Glutamatergic neuron (in vitro differentiated cells): ENCODE results near the gene FBXL7. TPM values are rescaled to one million over a fixed set of nuclear protein-coding genes. Genes with fewer than 3 reads are reported as not detected.
A peak's percentile ranks its signal among the peaks of the same experiment; 100 is the strongest.

Experiments
- DNase-seq: peaks from one replicate; pipeline ENCODE4 v3.0.0; 2022
- H3K27ac Mint-ChIP-seq: one replicate; pipeline ENCODE4 v1.8.0; 2020; ENCODE audit warnings: mild to moderate bottlenecking, mixed read lengths, inconsistent platforms; ENCODE audit not compliant: unreplicated experiment
- H3K27me3 Mint-ChIP-seq: one replicate; pipeline ENCODE4 v1.8.0; 2020; ENCODE audit warnings: mild to moderate bottlenecking, moderate library complexity, mixed read lengths, inconsistent platforms; ENCODE audit not compliant: unreplicated experiment
- H3K36me3 Mint-ChIP-seq: one replicate; pipeline ENCODE4 v1.8.0; 2020; ENCODE audit warnings: mild to moderate bottlenecking, mixed read lengths, inconsistent platforms; ENCODE audit not compliant: unreplicated experiment
- H3K4me1 Mint-ChIP-seq: one replicate; pipeline ENCODE4 v1.8.0; 2020; ENCODE audit warnings: mild to moderate bottlenecking, low read depth, mixed read lengths, inconsistent platforms; ENCODE audit not compliant: unreplicated experiment
- H3K4me3 Mint-ChIP-seq: one replicate; pipeline ENCODE4 v1.8.0; 2020; ENCODE audit warnings: mild to moderate bottlenecking, mixed read lengths, inconsistent platforms; ENCODE audit not compliant: unreplicated experiment
- H3K9me3 Mint-ChIP-seq: one replicate; pipeline ENCODE4 v1.8.0; 2020; ENCODE audit warnings: mild to moderate bottlenecking, moderate library complexity, mixed read lengths, inconsistent platforms; ENCODE audit not compliant: unreplicated experiment
- total RNA-seq: library from RNA; stranded (reverse); fragmentation: NEBNext Ultra II Directional; extraction: Animal tissue kit (Norgen Biotek cat#: 25700); gene quantifications from one replicate; pipeline ENCODE4 v1.2.1, GENCODE V29; 2021; ENCODE audit not compliant: unreplicated experiment
- TF ChIP-seq, protein P1 (sequence below): fragments of 200-600 bp; sonication (generic); IDR thresholded peaks from one replicate; pipeline ENCODE4 v1.5.0; 2021; ENCODE audit not compliant: partially characterized antibody, unreplicated experiment

Gene FBXL7
- total RNA-seq, 1 donor from 2014 or later = 25.3 TPM

DNA sequence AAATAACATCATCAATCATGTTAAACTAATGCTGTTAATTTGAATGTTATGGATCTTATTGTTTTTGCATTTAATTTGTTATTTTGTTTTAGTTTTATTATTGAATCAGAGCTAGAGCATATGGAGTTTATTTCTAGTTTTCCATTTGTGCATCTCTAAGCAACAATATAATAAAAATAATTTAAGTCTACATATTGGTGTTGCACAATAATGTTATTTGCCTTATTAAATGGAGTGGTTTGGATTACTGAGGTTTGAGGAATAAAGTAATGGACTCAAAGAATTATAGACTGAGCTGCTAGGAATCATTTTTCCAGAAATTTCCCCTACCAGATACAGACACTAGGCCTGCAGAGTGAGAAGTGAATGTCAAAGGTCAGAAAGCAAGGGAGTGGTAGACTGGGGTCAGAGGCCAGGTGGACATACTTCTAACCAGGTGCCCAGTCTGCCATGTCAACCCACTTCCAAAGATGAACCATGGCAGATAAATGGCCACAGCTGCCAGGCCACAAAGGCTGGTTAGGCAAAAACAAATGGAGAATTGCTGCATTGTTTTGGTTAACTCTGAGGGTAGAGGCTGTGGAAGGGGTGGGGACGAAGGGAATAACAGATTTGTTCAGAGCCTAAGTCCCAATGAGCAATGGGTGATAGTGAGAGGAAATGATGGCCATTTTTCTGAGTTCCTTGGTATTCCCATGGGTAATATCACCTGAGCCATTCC is 113.1 kb downstream of the FBXL7 start:
- H3K4me3 Mint-ChIP-seq = no peak overlapping the region
- peaks cover 3% of the 10 kb centered on the region for H3K27me3 Mint-ChIP-seq
- H3K4me1 Mint-ChIP-seq = peaks cover 4% of the 10 kb centered on the region
- no peak for DNase-seq
- TF ChIP-seq, protein P1, sequence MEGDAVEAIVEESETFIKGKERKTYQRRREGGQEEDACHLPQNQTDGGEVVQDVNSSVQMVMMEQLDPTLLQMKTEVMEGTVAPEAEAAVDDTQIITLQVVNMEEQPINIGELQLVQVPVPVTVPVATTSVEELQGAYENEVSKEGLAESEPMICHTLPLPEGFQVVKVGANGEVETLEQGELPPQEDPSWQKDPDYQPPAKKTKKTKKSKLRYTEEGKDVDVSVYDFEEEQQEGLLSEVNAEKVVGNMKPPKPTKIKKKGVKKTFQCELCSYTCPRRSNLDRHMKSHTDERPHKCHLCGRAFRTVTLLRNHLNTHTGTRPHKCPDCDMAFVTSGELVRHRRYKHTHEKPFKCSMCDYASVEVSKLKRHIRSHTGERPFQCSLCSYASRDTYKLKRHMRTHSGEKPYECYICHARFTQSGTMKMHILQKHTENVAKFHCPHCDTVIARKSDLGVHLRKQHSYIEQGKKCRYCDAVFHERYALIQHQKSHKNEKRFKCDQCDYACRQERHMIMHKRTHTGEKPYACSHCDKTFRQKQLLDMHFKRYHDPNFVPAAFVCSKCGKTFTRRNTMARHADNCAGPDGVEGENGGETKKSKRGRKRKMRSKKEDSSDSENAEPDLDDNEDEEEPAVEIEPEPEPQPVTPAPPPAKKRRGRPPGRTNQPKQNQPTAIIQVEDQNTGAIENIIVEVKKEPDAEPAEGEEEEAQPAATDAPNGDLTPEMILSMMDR = no peak
- no peaks in the 10 kb centered on the region for H3K9me3 Mint-ChIP-seq
- no peaks in the 10 kb centered on the region for H3K36me3 Mint-ChIP-seq
- no peak overlapping the region for H3K27ac Mint-ChIP-seq

DNA sequence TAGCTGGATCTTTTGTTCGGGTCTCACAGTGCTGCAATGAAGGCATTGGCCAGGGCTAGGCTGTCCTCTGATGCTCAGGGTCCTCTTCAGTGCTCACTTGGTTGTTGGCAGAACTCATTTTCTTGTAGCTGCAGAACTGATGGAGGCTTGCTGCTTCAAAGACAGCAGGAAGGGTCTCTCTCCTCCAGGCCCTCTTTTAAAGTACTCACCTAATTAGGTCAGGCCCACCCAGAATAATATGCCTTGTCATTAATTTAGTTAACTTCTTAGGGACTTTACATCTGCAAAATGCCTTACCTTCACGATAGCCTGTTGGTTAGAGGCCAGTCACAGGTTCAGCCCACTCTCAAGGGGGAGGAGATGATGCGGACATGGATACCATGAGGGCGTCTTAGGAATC is 114.7 kb downstream of the FBXL7 start:
- no peaks in the 10 kb centered on the region for H3K9me3 Mint-ChIP-seq
- H3K27me3 Mint-ChIP-seq = peaks cover 3% of the 10 kb centered on the region
- TF ChIP-seq, protein P1 = no peak
- no peak overlapping the region for H3K4me3 Mint-ChIP-seq
- H3K4me1 Mint-ChIP-seq = peaks cover 4% of the 10 kb centered on the region
- no peaks in the 10 kb centered on the region for H3K36me3 Mint-ChIP-seq
- H3K27ac Mint-ChIP-seq = no peak overlapping the region
- DNase-seq = no peak

DNA sequence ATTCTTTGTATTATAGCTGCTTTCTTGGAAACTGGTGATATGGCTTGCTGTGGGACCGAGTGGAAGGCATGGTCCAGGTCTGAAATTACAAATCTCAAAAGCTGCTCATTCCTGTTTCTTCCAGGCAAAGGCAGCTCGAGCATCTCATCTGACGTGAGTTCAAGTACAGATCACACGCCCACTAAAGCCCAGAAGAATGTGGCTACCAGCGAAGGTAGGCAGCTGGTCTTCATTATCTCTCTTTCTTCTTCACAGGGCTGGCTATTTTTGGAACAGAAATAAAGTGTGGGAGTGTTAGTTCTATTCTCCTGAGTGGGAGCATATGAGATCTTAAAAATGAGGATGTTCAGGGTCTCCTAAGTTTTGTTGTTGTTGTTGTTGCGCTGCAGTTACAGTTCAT is 115.9 kb downstream of the FBXL7 start:
- no peak overlapping the region for H3K27ac Mint-ChIP-seq
- H3K36me3 Mint-ChIP-seq = no peaks in the 10 kb centered on the region
- H3K27me3 Mint-ChIP-seq = peaks cover 2% of the 10 kb centered on the region
- no peak overlapping the region for H3K4me3 Mint-ChIP-seq
- TF ChIP-seq, protein P1 = no peak
- H3K9me3 Mint-ChIP-seq = no peaks in the 10 kb centered on the region
- H3K4me1 Mint-ChIP-seq = peaks cover 4% of the 10 kb centered on the region
- no peak for DNase-seq

DNA sequence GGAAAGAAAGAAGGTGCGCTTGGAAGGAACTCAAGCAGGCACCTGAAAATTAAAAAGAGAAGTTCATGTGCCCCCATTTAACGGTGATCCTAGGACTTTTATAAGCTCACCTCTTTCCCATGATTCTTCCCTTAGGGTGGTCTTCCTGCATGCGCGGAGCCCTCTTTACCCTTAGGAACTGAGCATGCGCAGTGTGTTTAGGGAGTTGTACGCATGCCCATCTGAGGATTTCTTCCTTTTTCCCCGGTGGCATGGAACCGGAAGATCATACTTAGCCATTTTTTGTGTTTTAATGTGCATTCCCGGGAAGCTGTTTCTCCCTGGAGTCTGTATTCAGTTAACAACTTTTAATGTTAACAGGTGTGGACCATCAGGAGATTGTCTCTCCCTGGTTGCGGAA is 119.0 kb downstream of the FBXL7 start:
- Mint-ChIP-seq H3K4me3 (no peak overlapping the region), H3K27ac (no peak overlapping the region), H3K4me1 (peaks cover 2% of the 10 kb centered on the region), H3K27me3 (no peaks in the 10 kb centered on the region), H3K36me3 (no peaks in the 10 kb centered on the region), H3K9me3 (no peaks in the 10 kb centered on the region)
- TF ChIP-seq, protein P1 = no peak
- no peak for DNase-seq

DNA sequence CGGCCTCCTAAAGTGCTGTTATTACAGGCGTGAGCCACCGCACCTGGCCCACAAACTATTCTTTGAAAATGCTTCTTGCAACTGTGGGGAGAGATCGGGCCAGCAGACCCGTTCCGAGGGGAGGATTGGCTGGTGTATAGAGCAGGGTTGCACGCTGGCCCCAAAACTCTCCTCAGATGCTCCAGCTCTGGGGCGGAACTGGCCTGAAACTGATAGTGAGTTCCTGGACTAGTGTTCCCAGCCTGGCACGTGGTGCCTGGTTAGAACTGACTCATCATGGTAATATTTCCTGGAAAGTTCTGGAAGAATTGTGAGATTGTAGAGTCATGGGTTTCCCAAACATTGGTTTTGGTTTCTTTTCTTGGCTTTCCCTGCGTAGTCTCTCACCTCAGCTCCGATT is 120.5 kb downstream of the FBXL7 start:
- Mint-ChIP-seq H3K27ac (peak overlapping the region; percentile 25), H3K9me3 (no peaks in the 10 kb centered on the region), H3K4me1 (peaks cover 5% of the 10 kb centered on the region), H3K36me3 (no peaks in the 10 kb centered on the region), H3K4me3 (no peak overlapping the region), H3K27me3 (no peaks in the 10 kb centered on the region)
- TF ChIP-seq, protein P1 = no peak
- no peak for DNase-seq
